ENCODE data around the gene RASSF8.

DNA sequence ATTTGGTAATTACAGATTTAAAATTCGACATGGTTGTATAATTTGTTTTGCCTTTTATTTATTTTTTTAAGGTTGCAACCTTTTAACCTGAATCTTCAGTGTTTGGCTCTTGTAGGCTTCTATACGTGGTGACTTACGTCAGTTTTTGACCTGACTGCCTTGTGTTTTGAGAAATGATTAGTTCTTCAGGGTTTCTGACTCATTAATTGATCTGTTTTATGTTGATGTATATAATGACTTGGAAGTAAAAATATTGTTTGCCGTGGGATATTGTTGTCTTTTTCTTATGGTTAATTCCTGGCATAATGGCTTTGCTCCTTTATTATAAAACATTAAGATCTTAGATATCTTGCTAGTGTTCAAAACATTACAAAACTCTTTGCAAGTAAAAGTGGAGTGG, 2.5 kb downstream of the RASSF8 start:
- TF ChIP-seq ZNF274 (IDR thresholded peaks at IDR 0.05; ENCODE audit: low read depth, low read length) (no peak), YY1 (IDR thresholded peaks at IDR 0.05; ENCODE audit: insufficient read depth, insufficient read length) (no peak), SUZ12 (IDR thresholded peaks at IDR 0.05; ENCODE audit: extremely low read depth, insufficient read depth, insufficient read length) (no peak)

Measured in NT2/D1 (cell line).